Stimulated activated CD8-positive, alpha-beta memory T cell treated with anti-CD3 and anti-CD28 coated beads, Interleukin-12 subunit alpha, Interleukin-12 subunit beta, amount 100 ng/mL, for 24 hours (primary cell): Measurements from ENCODE around the gene CNTNAP3B.
"Not testable (repeated sequence)": the region's sequence is repeated elsewhere in the genome, so short reads cannot be mapped to it uniquely, and the experiment has no call there.

ENCODE experiments used
- DNase-seq: peaks from one replicate; pipeline ENCODE4 v3.0.0-alpha.2; 2020; ENCODE audit errors: extremely low read depth

CNTNAP3B gene

DNA sequence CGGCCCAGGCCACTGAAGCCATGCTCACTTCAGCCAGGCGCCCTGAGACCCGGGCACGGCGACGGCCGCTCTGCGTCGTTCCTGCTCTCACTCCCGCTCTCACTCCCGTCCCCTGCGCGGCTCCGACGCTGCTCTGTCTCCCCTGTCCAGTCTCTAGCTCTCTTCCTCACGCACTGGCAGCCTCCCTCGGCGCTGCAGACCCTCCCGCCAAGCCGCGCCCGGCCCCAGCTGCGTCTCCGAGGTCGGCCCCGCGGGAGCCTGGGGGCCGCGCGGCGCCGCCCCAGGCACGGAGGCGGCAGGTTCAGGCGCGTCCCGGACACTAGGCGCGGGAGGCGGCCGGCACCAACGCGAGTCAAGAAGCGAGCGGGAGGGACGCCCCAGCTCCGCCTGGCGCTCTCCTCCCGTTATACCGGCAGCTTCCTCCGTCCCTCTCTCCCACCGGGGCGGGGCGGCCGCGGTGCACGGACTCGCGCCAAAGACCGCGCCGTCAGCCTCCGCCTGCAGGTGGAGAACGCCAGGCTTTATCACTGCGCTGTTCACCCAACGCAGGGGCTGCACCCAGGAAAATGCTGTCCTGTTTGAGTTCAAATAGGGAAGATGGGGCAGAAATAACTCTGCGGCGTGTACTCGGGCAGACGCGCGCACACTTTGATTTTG lies at the start of gene CNTNAP3B:
Gene CNTNAP3B, minus strand, starts transcription at position 354 of the 657 bp plus-strand sequence. Its CDS starts 332 bp downstream, at position 22.
- not testable (repeated sequence) for DNase-seq

GRCh38 chr9:42160299-42160698 lies 31.1 kb upstream of the CNTNAP3B start:
- DNase-seq = not testable (repeated sequence)

DNA sequence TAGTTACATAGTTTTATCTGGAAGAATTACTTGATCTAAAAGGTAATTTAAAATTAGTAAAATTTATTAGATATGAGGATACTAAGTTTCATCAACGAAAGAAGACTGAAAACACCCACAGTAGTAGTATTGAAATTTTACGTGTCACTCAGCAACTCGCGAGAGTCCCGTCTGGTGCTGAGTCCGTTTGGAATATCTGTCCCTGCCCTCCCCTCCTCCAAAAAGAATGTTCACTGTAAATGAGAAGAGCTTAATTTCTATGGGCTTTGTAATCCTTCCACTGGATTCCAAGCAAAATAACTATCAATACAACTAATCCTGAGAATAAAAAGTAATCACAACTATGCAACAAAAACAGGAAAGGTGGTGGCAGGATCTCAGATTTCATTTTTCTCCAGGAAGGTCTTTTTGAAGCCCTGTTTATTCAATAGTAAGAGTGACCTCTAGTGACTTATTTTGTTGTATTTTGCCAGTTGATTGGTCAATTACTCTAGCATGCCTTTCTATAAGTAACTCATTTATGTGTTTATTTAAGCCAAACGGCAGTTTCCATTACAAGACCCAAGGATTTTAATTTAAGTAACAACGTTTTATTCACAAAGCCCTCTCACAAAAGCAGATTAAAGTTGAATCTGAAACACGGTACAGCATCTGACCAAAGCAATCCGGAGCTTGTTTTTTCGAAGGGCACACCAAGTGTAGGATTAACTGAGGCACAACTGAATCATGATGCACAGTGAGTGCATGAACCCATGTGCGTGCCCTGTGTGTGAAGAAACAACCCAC lies 2.0 kb downstream of the CNTNAP3B start:
- not testable (repeated sequence) for DNase-seq

GRCh38 chr9:42121007-42121406 lies 8.2 kb downstream of the CNTNAP3B start:
- DNase-seq = not testable (repeated sequence)

DNA sequence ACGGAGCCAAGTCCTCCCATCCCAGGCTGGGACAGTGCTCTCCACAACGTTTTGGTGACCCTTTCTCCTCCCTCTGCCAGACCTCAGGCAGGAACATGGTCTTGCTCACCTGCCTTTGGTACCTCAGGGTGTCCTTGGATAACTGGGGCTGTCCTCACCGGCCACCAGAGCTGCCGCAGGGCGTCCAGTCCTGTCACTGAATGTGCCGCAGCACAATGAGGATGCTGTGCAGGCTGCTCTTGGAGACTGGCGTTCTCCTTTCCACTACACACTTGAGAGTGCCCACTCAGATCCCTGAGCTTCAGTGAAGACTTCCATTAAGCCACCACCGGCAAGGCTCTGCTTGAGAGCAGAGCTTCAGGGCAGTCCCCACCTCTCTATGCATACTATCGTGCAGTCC lies 33.3 kb downstream of the CNTNAP3B start:
- not testable (repeated sequence) for DNase-seq

- not testable (repeated sequence) for DNase-seq
Observed at GRCh38 chr9:42084559-42084952, 44.7 kb downstream of the CNTNAP3B start.

DNA sequence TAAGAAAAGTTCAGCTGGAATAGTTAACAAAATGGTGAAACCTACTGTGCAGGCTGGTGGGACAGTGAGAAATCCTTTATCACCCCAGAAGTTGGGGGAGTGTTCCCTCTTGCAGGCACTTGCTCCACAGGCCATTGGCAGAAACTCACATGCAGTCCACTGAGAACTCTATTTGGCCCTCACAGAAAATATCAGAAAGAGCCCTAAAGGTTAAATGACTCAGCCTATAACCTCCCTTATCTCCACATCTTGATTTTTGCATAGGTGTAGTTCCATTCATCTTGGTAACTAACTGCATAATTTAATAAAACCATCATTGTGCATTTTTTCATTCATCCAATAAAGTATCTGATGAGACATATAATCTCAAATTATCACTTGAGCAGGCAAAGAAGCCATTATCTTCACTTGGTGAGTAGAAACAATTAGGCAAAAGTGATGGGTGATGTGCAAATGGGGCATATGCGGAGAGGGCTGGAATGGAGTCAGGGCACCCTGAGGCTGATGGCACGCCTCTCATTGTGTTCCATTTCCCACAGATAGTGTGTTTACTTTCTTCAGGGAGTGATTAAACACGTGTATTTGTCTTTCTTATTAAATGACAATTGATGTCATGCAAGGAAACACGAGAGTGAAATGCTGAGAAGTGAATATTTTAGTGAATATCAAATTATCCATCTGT lies 45.2 kb downstream of the CNTNAP3B start:
- not testable (repeated sequence) for DNase-seq

- DNase-seq = not testable (repeated sequence)
Observed at GRCh38 chr9:42080376-42080775, 48.9 kb downstream of the CNTNAP3B start.

- DNase-seq = not testable (repeated sequence)
Observed at GRCh38 chr9:42074868-42075267, 54.4 kb downstream of the CNTNAP3B start.

- DNase-seq = not testable (repeated sequence)
Observed at GRCh38 chr9:42071026-42071425, 58.2 kb downstream of the CNTNAP3B start.

DNA sequence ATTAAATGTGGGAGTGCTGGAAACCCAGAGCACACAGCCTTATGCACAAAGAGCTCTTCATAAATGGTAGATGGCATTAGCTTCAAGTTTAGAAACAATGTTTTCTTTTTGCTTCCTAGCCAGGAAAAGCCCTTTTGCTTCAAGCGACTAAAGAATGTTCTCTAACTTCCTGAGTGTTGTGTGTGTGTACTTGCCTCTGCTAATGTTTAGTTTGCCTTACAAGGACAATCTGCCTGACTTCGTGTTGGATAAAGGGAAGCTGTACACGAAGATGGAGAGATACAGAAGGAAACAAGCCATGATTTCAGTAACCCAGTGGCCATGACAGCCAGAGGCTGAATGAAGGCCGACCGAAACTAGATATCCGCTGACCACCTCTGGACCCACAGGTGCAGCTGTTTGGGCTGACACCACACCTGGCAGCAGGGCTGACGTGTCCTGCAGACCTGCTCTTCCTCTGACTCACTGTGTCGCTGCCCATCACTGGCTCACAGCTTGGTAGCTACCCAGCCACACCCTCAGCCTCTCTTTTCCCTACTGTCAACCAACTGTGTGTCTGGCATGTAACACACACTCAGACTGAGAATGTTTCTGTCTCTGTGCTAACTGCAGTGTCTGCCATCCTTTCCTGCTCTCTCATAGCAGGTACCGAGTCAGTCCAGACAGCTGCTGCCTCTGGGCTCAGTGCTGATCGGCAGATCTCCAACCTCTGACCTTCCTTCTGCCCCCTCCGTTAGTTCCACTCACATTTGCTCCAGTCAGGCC lies 59.0 kb downstream of the CNTNAP3B start:
- DNase-seq = not testable (repeated sequence)

GRCh38 chr9:42053874-42054273 lies 75.4 kb downstream of the CNTNAP3B start:
- DNase-seq = not testable (repeated sequence)

GRCh38 chr9:42050701-42051100 lies 78.5 kb downstream of the CNTNAP3B start:
- not testable (repeated sequence) for DNase-seq

GRCh38 chr9:42044422-42045010 lies 84.7 kb downstream of the CNTNAP3B start:
- not testable (repeated sequence) for DNase-seq

- DNase-seq = not testable (repeated sequence)
Observed at GRCh38 chr9:42033541-42033940, 95.7 kb downstream of the CNTNAP3B start.

- not testable (repeated sequence) for DNase-seq
Observed at GRCh38 chr9:42020639-42021038, 108.6 kb downstream of the CNTNAP3B start.

DNA sequence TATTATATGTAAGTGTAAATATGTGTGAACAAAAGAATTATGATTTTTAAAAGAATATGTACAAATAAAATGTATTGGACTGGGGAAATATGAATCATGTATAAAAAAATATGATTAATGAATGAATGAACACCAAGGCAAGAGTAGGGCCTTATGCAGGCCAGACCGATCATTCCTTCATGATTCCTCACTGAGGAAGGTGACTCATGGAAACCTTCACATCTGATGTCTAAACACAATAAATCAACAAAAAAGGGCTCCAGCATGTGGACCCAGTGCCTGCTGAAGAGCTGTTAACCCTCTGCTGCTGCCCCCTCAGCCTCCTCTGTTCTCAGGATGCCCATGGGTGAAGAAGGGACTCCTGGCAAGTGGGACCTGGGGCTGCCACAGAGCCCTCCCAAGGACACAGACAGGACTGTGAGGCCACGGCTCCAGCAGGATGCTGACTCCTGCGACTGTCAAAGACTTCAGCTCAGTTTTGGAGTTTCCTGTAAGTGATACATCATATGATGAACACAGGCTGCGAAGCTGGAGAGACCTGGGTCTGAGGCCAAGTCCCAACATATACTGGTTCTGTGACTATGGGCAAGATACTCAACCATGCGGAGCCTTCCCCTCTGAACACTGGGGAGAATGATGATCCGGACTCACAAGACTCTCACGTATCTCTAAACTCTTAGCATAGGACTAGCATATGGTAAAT lies 110.9 kb downstream of the CNTNAP3B start:
- not testable (repeated sequence) for DNase-seq

DNA sequence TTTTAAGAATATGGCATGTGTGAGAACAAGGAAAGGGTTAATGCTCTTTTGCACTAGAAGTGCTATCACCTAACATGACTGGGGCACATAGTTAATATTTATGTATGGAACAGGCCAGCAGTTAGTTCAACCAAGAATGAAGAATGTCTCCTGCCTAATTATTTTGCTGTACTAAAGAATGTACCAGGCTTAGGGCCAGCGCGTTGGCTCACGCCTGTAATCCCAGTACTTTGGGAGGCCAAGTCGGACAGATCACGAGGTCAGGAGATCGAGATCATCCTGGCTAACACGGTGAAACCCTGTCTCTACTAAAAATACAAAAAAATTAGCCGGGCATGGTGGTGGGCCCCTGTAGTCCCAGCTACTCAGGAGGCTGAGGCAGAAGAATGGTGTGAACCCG lies 114.9 kb downstream of the CNTNAP3B start:
- not testable (repeated sequence) for DNase-seq

DNA sequence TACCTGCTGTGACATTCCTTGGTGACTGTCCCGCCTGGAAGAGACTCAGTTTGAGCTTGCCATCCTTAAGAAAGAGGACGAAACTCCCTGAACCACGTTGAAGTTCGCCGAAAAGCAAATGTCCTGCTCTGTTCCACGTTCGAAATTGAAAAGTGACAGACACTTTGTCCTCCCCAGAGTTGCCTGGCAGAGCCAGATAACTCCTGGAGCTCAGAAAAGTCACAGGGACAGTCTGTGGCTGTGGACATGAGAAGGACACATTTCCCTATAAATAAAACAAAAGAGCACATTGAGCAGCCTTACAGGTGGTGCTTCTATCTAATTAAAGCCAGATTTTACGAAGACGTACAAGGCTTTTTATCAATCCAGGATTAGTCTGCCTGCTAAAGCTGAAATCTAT lies 137.6 kb downstream of the CNTNAP3B start:
- DNase-seq = not testable (repeated sequence)

DNA sequence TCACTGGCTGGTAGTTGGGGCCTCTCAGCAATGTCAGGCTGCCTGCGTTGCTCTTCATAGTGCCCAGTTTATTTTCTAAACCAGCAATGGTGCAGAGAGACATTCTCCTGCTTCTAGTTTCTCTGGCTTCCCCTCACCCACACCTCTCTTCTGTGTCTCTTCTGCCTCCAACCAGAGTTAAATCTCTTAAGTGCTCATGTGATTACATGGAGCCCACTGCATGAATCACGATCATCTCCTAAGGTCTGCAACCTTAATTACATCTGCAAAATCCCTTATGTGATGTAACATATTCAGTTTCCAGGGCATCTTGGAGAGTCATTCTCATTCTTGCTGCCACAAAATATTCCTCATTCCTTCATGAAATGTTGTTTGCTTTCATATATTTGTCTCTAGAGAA lies 149.0 kb downstream of the CNTNAP3B start:
- DNase-seq = not testable (repeated sequence)
